ENCODE measurements around the gene P3H1.
"Not testable (repeated sequence)": the region's sequence is repeated elsewhere in the genome, so short reads cannot be mapped to it uniquely, and the experiment has no call there.

P3H1 gene

GRCh38 chr1:42723511-42723910, 43.3 kb downstream of the P3H1 start:
- no peak for DNase-seq

- not testable (repeated sequence) for DNase-seq
These were observed 44.4 kb downstream of the P3H1 start for GRCh38 chr1:42722403-42722802.

GRCh38 chr1:42721926-42722325, 44.9 kb downstream of the P3H1 start:
- no peak for DNase-seq

GRCh38 chr1:42720868-42721267, 46.0 kb downstream of the P3H1 start:
- DNase-seq: no peak

- not testable (repeated sequence) for DNase-seq
These were observed 52.4 kb downstream of the P3H1 start for GRCh38 chr1:42714441-42714840.

- no peak for DNase-seq
These were observed 53.5 kb downstream of the P3H1 start for GRCh38 chr1:42713293-42713692.

- DNase-seq: not testable (repeated sequence)
These were observed 54.0 kb downstream of the P3H1 start for GRCh38 chr1:42712808-42713207.

- no peak for DNase-seq
These were observed 62.9 kb downstream of the P3H1 start for GRCh38 chr1:42703888-42704464.

- no peak for DNase-seq
These were observed 66.8 kb downstream of the P3H1 start for GRCh38 chr1:42700006-42700405.

- no peak for DNase-seq
These were observed 68.6 kb downstream of the P3H1 start for GRCh38 chr1:42698081-42698813.
